NB4 (cell line): ENCODE measurements around the gene CCS.
A peak's percentile ranks its signal among the peaks of the same experiment; 100 is the strongest.
"Not testable (repeated sequence)": the region's sequence is repeated elsewhere in the genome, so short reads cannot be mapped to it uniquely, and the experiment has no call there.

ENCODE experiments used
- DNase-seq: peaks from one replicate; pipeline ENCODE4 v3.0.0; 2010; ENCODE audit warnings: low read depth
- H3K4me3 ChIP-seq: one replicate; pipeline ENCODE4 v1.5.1; 2011; ENCODE audit warnings: mild to moderate bottlenecking, low read depth, low read length, moderate library complexity
- MYC ChIP-seq: IDR thresholded peaks from 2 replicates; pipeline ENCODE4 v1.6.1; 2011; ENCODE audit warnings: low read depth, low read length
- POLR2A ChIP-seq: IDR thresholded peaks from 2 replicates; pipeline ENCODE4 v1.6.1; 2011; ENCODE audit warnings: mild to moderate bottlenecking; ENCODE audit not compliant: insufficient read length; ENCODE audit errors: extremely low read depth
- TF ChIP-seq, protein P1 (sequence below): IDR thresholded peaks from one replicate; pipeline ENCODE4 v1.5.1; 2012; ENCODE audit warnings: low read depth, low read length
- TF ChIP-seq, protein P2 (sequence below): IDR thresholded peaks from 2 replicates; pipeline ENCODE4 v1.6.1; 2011; ENCODE audit warnings: low read depth, low read length

CCS gene

GRCh38 chr11:66638177-66639065, 45.4 kb downstream of the CCS start, which contains the start of gene RBM4:
Gene RBM4, plus strand, starts transcription at chr11:66638703. Its CDS starts 1,009 bp downstream, at chr11:66639712.
- peak; percentile 96 for TF ChIP-seq MYC
- TF ChIP-seq, protein P1, sequence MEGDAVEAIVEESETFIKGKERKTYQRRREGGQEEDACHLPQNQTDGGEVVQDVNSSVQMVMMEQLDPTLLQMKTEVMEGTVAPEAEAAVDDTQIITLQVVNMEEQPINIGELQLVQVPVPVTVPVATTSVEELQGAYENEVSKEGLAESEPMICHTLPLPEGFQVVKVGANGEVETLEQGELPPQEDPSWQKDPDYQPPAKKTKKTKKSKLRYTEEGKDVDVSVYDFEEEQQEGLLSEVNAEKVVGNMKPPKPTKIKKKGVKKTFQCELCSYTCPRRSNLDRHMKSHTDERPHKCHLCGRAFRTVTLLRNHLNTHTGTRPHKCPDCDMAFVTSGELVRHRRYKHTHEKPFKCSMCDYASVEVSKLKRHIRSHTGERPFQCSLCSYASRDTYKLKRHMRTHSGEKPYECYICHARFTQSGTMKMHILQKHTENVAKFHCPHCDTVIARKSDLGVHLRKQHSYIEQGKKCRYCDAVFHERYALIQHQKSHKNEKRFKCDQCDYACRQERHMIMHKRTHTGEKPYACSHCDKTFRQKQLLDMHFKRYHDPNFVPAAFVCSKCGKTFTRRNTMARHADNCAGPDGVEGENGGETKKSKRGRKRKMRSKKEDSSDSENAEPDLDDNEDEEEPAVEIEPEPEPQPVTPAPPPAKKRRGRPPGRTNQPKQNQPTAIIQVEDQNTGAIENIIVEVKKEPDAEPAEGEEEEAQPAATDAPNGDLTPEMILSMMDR = no peak
- TF ChIP-seq POLR2A = peak; percentile 84
- TF ChIP-seq, protein P2, sequence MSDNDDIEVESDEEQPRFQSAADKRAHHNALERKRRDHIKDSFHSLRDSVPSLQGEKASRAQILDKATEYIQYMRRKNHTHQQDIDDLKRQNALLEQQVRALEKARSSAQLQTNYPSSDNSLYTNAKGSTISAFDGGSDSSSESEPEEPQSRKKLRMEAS = peak; percentile 96
- peak within 1 kb of the TSS; percentile 95 for H3K4me3 ChIP-seq
- peak; percentile 100 for DNase-seq

- H3K4me3 ChIP-seq = peak overlapping the region; percentile 95
- TF ChIP-seq, protein P1 = no peak
- TF ChIP-seq, protein P2 = no peak
- TF ChIP-seq MYC (no peak), POLR2A (no peak)
- peak; percentile 49 for DNase-seq
Measured at GRCh38 chr11:66639066-66639813, 46.3 kb downstream of the CCS start.

DNA sequence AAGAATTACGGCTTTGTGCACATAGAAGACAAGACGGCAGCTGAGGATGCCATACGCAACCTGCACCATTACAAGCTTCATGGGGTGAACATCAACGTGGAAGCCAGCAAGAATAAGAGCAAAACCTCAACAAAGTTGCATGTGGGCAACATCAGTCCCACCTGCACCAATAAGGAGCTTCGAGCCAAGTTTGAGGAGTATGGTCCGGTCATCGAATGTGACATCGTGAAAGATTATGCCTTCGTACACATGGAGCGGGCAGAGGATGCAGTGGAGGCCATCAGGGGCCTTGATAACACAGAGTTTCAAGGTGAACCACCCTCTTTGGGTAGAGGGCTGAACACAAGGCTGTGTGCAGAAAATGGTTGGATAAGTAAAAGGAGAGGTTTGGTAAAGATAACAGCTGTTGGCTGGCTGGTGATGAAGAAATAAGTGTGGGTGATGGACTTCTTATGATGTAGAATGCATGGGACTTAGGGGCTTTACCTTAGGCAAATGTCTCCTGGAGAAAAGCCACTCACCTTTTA, 46.9 kb downstream of the CCS start:
- peak overlapping the region; percentile 95 for H3K4me3 ChIP-seq
- DNase-seq = not testable (repeated sequence)

- peak overlapping the region; percentile 95 for H3K4me3 ChIP-seq
- DNase-seq = no peak
- TF ChIP-seq, protein P2 = no peak
- TF ChIP-seq, protein P1 = no peak
- no peak for TF ChIP-seq POLR2A
- TF ChIP-seq MYC = no peak
Measured at GRCh38 chr11:66641834-66642233, 48.8 kb downstream of the CCS start.

DNA sequence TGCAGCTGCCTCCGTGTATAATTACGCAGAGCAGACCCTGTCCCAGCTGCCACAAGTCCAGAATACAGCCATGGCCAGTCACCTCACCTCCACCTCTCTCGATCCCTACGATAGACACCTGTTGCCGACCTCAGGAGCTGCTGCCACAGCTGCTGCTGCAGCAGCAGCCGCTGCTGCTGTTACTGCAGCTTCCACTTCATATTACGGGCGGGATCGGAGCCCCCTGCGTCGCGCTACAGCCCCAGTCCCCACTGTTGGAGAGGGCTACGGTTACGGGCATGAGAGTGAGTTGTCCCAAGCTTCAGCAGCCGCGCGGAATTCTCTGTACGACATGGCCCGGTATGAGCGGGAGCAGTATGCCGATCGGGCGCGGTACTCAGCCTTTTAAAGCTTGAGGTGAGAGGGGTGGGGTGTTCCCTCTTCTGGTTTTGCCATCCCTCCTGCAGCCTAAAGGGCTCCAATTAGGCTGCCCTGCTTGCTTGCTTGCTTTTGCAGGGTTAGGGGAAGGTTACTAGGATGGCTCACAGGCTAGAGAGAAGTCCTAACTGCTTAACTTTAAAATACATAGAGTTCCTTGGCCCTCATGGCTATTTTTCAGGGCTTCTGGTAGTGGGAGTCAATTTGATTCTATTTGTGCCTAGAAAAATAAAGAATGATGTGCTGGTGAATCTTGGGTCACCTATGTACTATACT, 50.9 kb downstream of the CCS start:
- TF ChIP-seq POLR2A (no peak), MYC (no peak)
- TF ChIP-seq, protein P2 = no peak
- TF ChIP-seq, protein P1 = no peak
- DNase-seq = no peak

More for the DNA sequence above, 50.9 kb downstream of the CCS start:
- H3K4me3 ChIP-seq = peak overlapping the region; percentile 26
